ENCODE results near the gene AP1G2.
"Not testable (repeated sequence)": the region's sequence is repeated elsewhere in the genome, so short reads cannot be mapped to it uniquely, and the experiment has no call there.

The AP1G2 gene

GRCh38 chr14:23594191-23594590 is 26.6 kb upstream of the AP1G2 start:
- DNase-seq (ENCODE audit: low read depth) = not testable (repeated sequence)

GRCh38 chr14:23590198-23590597 is 22.6 kb upstream of the AP1G2 start:
- no peak for DNase-seq (ENCODE audit: low read depth)

GRCh38 chr14:23589606-23590005 is 22.0 kb upstream of the AP1G2 start:
- no peak for DNase-seq (ENCODE audit: low read depth)

GRCh38 chr14:23588884-23589598 is 21.4 kb upstream of the AP1G2 start:
- DNase-seq (ENCODE audit: low read depth) = peak; percentile 61

GRCh38 chr14:23584527-23585203 is 17.1 kb upstream of the AP1G2 start:
- not testable (repeated sequence) for DNase-seq (ENCODE audit: low read depth)

- DNase-seq (ENCODE audit: low read depth) = not testable (repeated sequence)
Observed at GRCh38 chr14:23583761-23584526, 16.4 kb upstream of the AP1G2 start.

GRCh38 chr14:23582906-23583760 is 15.5 kb upstream of the AP1G2 start:
- DNase-seq (ENCODE audit: low read depth) = no peak

- no peak for DNase-seq (ENCODE audit: low read depth)
Observed at GRCh38 chr14:23580948-23581281, 13.3 kb upstream of the AP1G2 start.

GRCh38 chr14:23580152-23580926 is 12.7 kb upstream of the AP1G2 start:
- no peak for DNase-seq (ENCODE audit: low read depth)

GRCh38 chr14:23579739-23580138 is 12.1 kb upstream of the AP1G2 start:
- no peak for DNase-seq (ENCODE audit: low read depth)

GRCh38 chr14:23579311-23579630 is 11.7 kb upstream of the AP1G2 start:
- no peak for DNase-seq (ENCODE audit: low read depth)

- no peak for DNase-seq (ENCODE audit: low read depth)
Observed at GRCh38 chr14:23578560-23579310, 11.1 kb upstream of the AP1G2 start, which contains the start of gene JPH4. JPH4 (minus strand) TSS chr14:23578790; CDS start chr14:23577453, 1,337 bp downstream.

- DNase-seq (ENCODE audit: low read depth) = no peak
Observed at GRCh38 chr14:23577710-23578392, 10.3 kb upstream of the AP1G2 start.

GRCh38 chr14:23577004-23577681 is 9.6 kb upstream of the AP1G2 start:
- no peak for DNase-seq (ENCODE audit: low read depth)

- DNase-seq (ENCODE audit: low read depth) = no peak
Observed at GRCh38 chr14:23573384-23574015, 5.9 kb upstream of the AP1G2 start.

GRCh38 chr14:23572836-23573235 is 5.2 kb upstream of the AP1G2 start:
- DNase-seq (ENCODE audit: low read depth) = no peak

- no peak for DNase-seq (ENCODE audit: low read depth)
Observed at GRCh38 chr14:23572524-23572828, 4.9 kb upstream of the AP1G2 start.

GRCh38 chr14:23571701-23572523 is 4.3 kb upstream of the AP1G2 start:
- no peak for DNase-seq (ENCODE audit: low read depth)

All from stimulated activated CD8-positive, alpha-beta memory T cell treated with anti-CD3 and anti-CD28 coated beads, Interleukin-7, amount 100 ng/mL, for 24 hours (primary cell).